ENCODE data around the gene SLC27A3.

Gene SLC27A3

DNA sequence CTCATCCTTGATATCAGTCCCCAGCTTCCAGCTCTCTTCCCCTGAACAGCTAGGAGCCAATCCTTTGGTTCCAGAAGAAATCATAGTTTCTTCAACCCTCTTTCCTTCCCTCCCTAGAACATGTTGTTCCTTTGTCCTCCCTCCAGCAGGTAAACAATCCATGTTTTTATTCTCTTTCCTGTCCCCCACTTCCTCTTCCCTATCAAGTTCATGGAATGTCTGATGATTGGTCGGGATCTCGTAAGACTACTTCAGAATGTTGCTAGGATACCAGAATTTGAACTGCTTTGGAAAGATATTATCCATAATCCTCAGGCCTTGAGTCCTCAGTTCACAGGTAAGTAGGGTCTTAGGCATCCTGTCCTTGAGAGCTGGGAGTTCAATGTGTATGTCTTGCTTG lies 23.1 kb upstream of the SLC27A3 start:
- DNase-seq, result no peak
- in situ Hi-C loops (cut with HindIII; ENCODE audit: low pct_ligation_motif_present, low sequenced_read_pairs), result no loop called here
- TF ChIP-seq CTCF (IDR thresholded peaks at IDR 0.05; ENCODE audit: low read depth, low read length, missing control alignments), result no peak
- Histone ChIP-seq H3K36me3 (replicated peaks) (peaks cover 54% of the 10 kb centered on the region), H3K4me3 (ENCODE audit: low read depth, low read length) (no peak overlapping the region), H3K27ac (peak overlapping the region; percentile 29), H3K27me3 (replicated peaks) (no peaks in the 10 kb centered on the region)

GRCh38 chr1:153752571-153753195 lies 22.5 kb upstream of the SLC27A3 start:
- no peak for TF ChIP-seq CTCF (IDR thresholded peaks at IDR 0.05; ENCODE audit: low read depth, low read length, missing control alignments)
- Histone ChIP-seq H3K36me3 (replicated peaks) (peaks cover 54% of the 10 kb centered on the region), H3K27me3 (replicated peaks) (no peaks in the 10 kb centered on the region), H3K27ac (peak overlapping the region; percentile 29), H3K4me3 (ENCODE audit: low read depth, low read length) (no peak overlapping the region)
- DNase-seq, result peak; percentile 66
- in situ Hi-C loops (cut with HindIII; ENCODE audit: low pct_ligation_motif_present, low sequenced_read_pairs), result no loop called here

DNA sequence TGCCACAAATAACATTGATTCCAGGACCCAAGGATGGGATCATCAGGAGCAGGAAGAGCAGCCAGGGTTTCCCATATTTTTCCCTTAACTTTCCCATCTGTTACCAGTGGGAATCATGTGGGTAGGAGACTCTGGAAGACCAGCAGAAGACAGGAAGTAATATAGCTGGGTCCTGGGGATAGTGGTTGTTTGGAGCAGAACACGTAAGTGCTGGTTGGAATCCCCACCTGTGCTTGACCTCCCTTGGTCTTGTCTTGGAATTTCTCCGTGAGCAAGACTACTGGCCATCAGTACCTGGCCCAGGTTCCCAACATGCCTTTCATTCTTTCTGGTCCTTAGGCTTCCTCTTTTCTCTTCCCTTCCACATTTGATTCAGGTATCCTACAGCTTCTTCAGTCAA lies 20.9 kb upstream of the SLC27A3 start:
- no peak overlapping the region for H3K4me3 ChIP-seq (ENCODE audit: low read depth, low read length)
- no peak for TF ChIP-seq CTCF (IDR thresholded peaks at IDR 0.05; ENCODE audit: low read depth, low read length, missing control alignments)
- H3K27me3 ChIP-seq (replicated peaks), result no peaks in the 10 kb centered on the region
- no peak for DNase-seq
- H3K36me3 ChIP-seq (replicated peaks), result peaks cover 54% of the 10 kb centered on the region
- no peak overlapping the region for H3K27ac ChIP-seq
- in situ Hi-C loops (cut with HindIII; ENCODE audit: low pct_ligation_motif_present, low sequenced_read_pairs), result no loop called here

DNA sequence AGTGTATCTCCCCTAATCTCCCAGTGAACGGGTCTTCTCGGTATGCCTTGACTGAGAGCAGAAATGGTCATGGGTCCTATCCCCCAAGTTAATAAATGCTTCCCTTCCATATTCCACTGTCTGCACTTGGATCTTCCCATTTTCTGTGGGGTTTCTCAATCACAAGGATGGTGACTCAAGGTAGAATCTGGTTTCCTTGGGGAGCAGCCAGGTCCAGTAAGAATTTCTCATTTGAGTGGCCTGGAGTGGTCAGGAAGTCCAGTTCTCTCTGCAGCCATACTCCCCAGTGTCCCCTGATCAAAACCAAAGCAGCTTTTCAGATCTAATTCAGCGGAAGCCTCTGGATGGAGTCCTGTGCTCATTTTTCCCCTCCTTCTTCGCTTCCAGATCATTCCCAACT lies 14.8 kb upstream of the SLC27A3 start:
- DNase-seq, result no peak
- in situ Hi-C loops (cut with HindIII; ENCODE audit: low pct_ligation_motif_present, low sequenced_read_pairs), result no loop called here

GRCh38 chr1:153763365-153764225 lies 11.6 kb upstream of the SLC27A3 start:
- Histone ChIP-seq H3K36me3 (replicated peaks) (peaks cover 49% of the 10 kb centered on the region), H3K4me3 (ENCODE audit: low read depth, low read length) (no peak overlapping the region), H3K27ac (no peak overlapping the region), H3K27me3 (replicated peaks) (no peaks in the 10 kb centered on the region)
- DNase-seq, result no peak
- in situ Hi-C loops (cut with HindIII; ENCODE audit: low pct_ligation_motif_present, low sequenced_read_pairs), result no loop called here
- TF ChIP-seq CTCF (IDR thresholded peaks at IDR 0.05; ENCODE audit: low read depth, low read length, missing control alignments), result no peak

More for the DNA sequence above, 14.8 kb upstream of the SLC27A3 start:
- no peaks in the 10 kb centered on the region for H3K27me3 ChIP-seq (replicated peaks)
- no peak overlapping the region for H3K27ac ChIP-seq
- H3K36me3 ChIP-seq (replicated peaks), result peaks cover 55% of the 10 kb centered on the region
- no peak for TF ChIP-seq CTCF (IDR thresholded peaks at IDR 0.05; ENCODE audit: low read depth, low read length, missing control alignments)
- no peak overlapping the region for H3K4me3 ChIP-seq (ENCODE audit: low read depth, low read length)

All from brain microvascular endothelial cell (primary cell).